Measurements from ENCODE around the gene HAUS1.

DNA sequence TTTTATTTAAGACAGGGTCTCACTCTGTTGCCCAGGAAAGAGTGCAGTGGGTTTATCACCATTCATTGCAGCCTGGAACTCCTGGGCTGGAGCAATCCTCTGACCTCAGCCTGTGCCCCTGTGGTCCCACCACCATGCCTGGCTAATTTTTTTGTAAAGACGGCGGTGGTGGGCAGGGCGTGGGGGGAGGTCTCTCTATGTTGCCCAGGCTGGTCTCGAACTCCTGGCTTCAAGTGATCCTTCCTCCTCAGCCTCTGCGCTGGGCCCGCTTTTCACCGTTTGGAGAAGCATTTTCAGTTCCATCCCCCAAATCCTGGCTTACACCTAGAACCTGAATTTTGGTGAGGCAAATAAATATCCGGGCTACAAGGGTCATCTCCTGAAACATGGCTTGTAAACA is 4.7 kb upstream of the HAUS1 start:
- TF ChIP-seq EZH2 (IDR thresholded peaks at IDR 0.05; ENCODE audit: low read depth), result no peak
- TF ChIP-seq, protein P1, sequence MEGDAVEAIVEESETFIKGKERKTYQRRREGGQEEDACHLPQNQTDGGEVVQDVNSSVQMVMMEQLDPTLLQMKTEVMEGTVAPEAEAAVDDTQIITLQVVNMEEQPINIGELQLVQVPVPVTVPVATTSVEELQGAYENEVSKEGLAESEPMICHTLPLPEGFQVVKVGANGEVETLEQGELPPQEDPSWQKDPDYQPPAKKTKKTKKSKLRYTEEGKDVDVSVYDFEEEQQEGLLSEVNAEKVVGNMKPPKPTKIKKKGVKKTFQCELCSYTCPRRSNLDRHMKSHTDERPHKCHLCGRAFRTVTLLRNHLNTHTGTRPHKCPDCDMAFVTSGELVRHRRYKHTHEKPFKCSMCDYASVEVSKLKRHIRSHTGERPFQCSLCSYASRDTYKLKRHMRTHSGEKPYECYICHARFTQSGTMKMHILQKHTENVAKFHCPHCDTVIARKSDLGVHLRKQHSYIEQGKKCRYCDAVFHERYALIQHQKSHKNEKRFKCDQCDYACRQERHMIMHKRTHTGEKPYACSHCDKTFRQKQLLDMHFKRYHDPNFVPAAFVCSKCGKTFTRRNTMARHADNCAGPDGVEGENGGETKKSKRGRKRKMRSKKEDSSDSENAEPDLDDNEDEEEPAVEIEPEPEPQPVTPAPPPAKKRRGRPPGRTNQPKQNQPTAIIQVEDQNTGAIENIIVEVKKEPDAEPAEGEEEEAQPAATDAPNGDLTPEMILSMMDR (conservative IDR thresholded peaks at IDR 0.05), result no peak

Data from PC-9 (cell line).